ENCODE measurements around the gene GSN.

- TF ChIP-seq ESRRA (IDR thresholded peaks at IDR 0.05; ENCODE audit: low read length) = no peak
- TF ChIP-seq CTCF (IDR thresholded peaks at IDR 0.05 in 2 of 3, conservative IDR thresholded peaks at IDR 0.05 in 1 of 3; ENCODE audit: control insufficient read depth in 2 of 3, extremely low read depth in 1 of 3, insufficient read depth in 1 of 3, low read depth in 3 of 3, low read length in 3 of 3) = no peak
- no peak for TF ChIP-seq POLR2A (IDR thresholded peaks at IDR 0.05; ENCODE audit: low read depth, low read length)
- TF ChIP-seq SMC3 (IDR thresholded peaks at IDR 0.05; ENCODE audit: borderline replicate concordance, low read length) = no peak
- TF ChIP-seq SRF (IDR thresholded peaks at IDR 0.05; ENCODE audit: low read depth in 2 of 2, low read length in 2 of 2) = no peak
- no peak for TF ChIP-seq NR2F1 (conservative IDR thresholded peaks at IDR 0.05)
- TF ChIP-seq SPI1 (IDR thresholded peaks at IDR 0.05; ENCODE audit: borderline replicate concordance, insufficient read depth, low read depth, low read length) = no peak
- no peak for TF ChIP-seq POLR2AphosphoS5 (IDR thresholded peaks at IDR 0.05; ENCODE audit: low read length)
- TF ChIP-seq SP1 (IDR thresholded peaks at IDR 0.05; ENCODE audit: low read depth, low read length) = no peak
- no peak for TF ChIP-seq USF2 (IDR thresholded peaks at IDR 0.05; ENCODE audit: borderline replicate concordance, low read depth, low read length)
These were observed 9.1 kb downstream of the GSN start for GRCh38 chr9:121277026-121277425.
